Suprapubic skin (tissue), 4 donors: ENCODE data around the gene PCBD1.

Experiments used
- EP300 ChIP-seq: sonication (generic); formaldehyde crosslinking; IDR thresholded peaks from one replicate; pipeline ENCODE4 v1.6.1; 2017; ENCODE audit warnings: antibody characterized with exemption
- POLR2A ChIP-seq, 2 donors: fragments of 450-650 bp; IDR thresholded peaks; one replicate each; pipeline ENCODE4 v1.6.1; 2017; ENCODE audit warnings: antibody characterized with exemption in 2 of 2, mild to moderate bottlenecking in 2 of 2, moderate library complexity in 2 of 2
- POLR2AphosphoS5 ChIP-seq, 3 donors: sonication (generic); formaldehyde crosslinking; IDR thresholded peaks; one replicate each; pipeline ENCODE4 v1.6.1; 2017; ENCODE audit warnings: antibody characterized with exemption in 3 of 3
- TF ChIP-seq, protein P1 (sequence below), 2 donors: fragments of 200-600 bp in 1 of 2; fragments of 450-650 bp in 1 of 2; sonication (generic) in 1 of 2; IDR thresholded peaks; one replicate each; pipeline ENCODE4 v1.5.1; 2016 to 2019; ENCODE audit warnings: antibody characterized with exemption in 2 of 2, mild to moderate bottlenecking in 1 of 2, moderate library complexity in 1 of 2

DNA sequence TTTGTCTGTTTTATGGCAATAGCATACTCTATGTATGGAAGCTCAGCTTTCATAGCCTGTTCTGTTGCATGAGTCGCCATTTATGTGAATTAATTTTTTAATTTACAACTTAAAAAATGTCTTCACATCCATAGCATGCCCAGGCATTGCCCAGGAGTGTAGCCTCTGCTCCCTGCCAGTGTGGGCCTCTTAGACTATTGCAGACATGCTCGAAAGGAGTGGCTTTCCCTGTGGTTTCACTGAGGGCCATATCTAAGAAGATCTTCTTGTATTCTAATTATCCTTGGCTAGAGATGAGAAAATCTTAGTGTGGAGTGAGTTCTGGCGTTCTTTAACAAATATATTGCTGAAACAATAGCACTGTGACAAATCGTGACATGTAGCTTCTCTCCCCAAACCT lies 35.3 kb downstream of the PCBD1 start:
- TF ChIP-seq POLR2A (IDR thresholded peaks at IDR 0.05) (no peak), POLR2AphosphoS5 (IDR thresholded peaks at IDR 0.05) (no peak), EP300 (no peak)
- TF ChIP-seq, protein P1, sequence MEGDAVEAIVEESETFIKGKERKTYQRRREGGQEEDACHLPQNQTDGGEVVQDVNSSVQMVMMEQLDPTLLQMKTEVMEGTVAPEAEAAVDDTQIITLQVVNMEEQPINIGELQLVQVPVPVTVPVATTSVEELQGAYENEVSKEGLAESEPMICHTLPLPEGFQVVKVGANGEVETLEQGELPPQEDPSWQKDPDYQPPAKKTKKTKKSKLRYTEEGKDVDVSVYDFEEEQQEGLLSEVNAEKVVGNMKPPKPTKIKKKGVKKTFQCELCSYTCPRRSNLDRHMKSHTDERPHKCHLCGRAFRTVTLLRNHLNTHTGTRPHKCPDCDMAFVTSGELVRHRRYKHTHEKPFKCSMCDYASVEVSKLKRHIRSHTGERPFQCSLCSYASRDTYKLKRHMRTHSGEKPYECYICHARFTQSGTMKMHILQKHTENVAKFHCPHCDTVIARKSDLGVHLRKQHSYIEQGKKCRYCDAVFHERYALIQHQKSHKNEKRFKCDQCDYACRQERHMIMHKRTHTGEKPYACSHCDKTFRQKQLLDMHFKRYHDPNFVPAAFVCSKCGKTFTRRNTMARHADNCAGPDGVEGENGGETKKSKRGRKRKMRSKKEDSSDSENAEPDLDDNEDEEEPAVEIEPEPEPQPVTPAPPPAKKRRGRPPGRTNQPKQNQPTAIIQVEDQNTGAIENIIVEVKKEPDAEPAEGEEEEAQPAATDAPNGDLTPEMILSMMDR (IDR thresholded peaks at IDR 0.05): no peak
